Retinal pigment epithelial cell (primary cell): ENCODE results near the gene GTPBP1.

ENCODE experiments used
- DNase-seq: peaks from one replicate; pipeline ENCODE4 v3.0.0-alpha.2; 2010; ENCODE audit warnings: low read depth
- H3K4me3 ChIP-seq: 2 replicates; pipeline ENCODE4 v1.5.1; 2011; ENCODE audit warnings: mild to moderate bottlenecking, low read length, control low read depth, moderate library complexity
- TF ChIP-seq, protein P1 (sequence below): conservative IDR thresholded peaks from 2 replicates; pipeline ENCODE4 v1.5.1; 2011; ENCODE audit warnings: low read depth, low read length, control low read depth, inconsistent platforms

GTPBP1 gene

DNA sequence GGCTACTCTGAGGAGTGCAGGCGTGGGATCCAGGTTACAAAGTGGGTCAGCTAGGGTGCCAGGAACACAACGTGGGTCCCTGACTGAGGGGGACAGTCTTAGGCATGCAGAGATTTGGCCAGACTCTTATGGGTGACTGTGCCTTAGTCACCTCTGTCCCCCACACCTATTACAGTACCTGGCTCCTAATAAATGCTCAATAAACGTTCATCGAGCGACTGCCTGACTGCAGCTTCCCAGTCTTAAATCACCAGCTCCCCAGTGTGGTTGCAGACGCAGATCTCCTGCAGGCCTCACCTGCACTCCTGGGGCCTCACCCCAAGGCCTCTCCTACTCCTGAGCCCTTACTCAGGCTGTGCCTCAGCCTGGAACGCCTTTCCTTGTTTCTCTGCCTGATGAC, 53.3 kb downstream of the GTPBP1 start:
- H3K4me3 ChIP-seq = no peak overlapping the region
- DNase-seq = no peak
- TF ChIP-seq, protein P1, sequence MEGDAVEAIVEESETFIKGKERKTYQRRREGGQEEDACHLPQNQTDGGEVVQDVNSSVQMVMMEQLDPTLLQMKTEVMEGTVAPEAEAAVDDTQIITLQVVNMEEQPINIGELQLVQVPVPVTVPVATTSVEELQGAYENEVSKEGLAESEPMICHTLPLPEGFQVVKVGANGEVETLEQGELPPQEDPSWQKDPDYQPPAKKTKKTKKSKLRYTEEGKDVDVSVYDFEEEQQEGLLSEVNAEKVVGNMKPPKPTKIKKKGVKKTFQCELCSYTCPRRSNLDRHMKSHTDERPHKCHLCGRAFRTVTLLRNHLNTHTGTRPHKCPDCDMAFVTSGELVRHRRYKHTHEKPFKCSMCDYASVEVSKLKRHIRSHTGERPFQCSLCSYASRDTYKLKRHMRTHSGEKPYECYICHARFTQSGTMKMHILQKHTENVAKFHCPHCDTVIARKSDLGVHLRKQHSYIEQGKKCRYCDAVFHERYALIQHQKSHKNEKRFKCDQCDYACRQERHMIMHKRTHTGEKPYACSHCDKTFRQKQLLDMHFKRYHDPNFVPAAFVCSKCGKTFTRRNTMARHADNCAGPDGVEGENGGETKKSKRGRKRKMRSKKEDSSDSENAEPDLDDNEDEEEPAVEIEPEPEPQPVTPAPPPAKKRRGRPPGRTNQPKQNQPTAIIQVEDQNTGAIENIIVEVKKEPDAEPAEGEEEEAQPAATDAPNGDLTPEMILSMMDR = no peak

DNA sequence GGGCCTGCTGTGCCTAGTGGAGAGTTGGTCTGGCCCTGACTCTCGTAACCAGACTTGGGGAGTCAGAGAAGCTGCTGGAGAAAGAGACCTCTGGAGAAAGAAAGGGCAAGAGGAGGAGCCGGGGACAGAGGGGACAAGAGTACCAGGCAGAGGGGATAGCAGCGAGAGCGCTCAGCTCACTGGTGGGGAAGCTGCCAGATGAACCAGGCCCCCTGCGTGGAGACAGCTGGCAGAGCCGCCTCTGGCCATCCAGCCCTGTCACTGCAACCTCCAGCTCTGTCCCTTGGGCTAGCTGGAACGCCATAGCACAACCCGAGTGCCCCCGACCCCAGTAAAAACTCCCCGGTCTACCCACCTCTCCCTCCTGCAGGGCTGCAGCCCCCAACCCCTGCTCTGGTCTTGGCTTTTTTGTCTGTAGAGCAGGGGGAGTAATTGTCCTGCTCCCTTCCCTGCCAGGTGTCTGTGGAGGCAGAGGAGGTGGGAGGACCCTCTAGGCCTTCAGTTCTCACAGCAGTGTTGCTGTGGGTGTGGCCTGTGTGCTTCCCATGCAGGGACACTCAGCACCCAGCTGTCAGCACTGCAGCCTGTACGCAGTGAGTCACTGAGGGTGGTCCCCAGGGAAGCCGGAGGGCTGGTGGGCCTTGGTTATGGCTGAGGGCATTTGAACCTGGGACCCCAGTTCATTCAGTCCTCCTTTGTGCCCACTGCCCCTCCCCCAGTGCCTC, 54.9 kb downstream of the GTPBP1 start:
- no peak for DNase-seq
- TF ChIP-seq, protein P1 = no peak
- H3K4me3 ChIP-seq = no peak overlapping the region

DNA sequence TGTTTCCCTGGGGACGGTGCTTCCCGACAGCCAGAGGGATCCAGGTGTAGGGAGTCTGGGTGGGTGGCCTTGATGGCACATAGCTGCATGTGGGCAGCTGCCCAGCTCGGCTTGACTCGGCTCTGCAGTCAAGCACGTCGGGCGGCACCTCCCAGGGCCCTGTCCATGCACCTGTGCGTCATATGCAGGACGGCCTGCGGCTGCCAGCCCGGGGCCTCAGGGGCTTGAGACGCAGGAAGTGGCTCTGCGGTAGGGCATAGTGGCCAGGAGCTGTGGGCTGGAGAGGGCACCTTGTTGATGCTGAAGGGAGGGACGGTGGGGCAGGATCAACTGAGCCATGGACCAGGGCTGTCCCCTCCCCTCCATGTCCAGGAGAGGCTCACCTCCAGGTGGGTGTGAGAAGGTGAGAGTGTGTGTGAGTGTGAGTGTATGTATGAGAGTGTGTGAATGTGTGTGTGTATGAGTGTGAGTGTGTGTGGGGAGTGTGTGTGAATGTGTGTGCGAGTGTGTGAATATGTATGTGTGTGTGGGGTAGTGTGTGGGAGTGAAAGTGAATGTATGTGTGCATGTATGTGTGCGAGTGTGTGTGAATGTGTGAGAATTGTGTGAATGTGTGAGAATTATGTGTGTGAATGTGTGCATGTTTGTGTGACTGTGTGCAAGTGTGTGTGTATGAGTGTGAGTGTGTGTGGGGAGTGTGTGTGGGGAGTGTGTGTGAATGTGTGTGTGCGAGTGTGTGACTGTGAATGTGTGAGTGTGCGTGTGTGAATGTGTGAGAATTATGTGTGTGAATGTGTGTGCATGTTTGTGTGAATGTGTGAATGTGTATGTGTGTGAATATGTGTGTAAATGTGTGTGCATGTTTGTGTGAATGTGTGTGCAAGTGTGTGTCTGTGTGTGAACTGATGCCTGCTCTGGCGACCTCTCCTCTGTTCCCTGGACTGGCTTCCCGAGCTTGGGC, 55.7 kb downstream of the GTPBP1 start:
- TF ChIP-seq, protein P1 = no peak
- H3K4me3 ChIP-seq = no peak overlapping the region
- DNase-seq = no peak

DNA sequence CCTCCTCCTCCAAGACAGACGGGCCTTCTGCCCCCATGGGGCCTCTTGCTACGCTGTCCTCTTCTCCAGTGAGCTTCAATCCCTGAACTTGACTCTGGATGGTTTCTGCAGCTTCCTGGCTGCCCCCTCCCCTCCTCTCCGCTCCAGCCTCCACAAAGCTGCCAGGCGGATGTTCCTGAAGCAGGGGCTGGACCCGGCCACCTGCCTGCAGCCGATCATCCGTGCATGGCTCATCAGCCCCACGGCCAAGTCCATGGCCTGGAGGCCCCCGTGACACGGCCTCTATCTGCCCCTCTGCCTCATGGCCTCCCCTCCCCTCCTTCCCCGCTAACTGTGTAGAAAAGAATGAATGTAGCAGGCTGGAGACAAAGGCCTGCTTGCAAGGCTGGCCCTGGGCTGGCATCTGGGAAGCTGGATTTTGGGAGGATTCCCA, 56.8 kb downstream of the GTPBP1 start:
- no peak for DNase-seq
- no peak overlapping the region for H3K4me3 ChIP-seq
- TF ChIP-seq, protein P1 = no peak

DNA sequence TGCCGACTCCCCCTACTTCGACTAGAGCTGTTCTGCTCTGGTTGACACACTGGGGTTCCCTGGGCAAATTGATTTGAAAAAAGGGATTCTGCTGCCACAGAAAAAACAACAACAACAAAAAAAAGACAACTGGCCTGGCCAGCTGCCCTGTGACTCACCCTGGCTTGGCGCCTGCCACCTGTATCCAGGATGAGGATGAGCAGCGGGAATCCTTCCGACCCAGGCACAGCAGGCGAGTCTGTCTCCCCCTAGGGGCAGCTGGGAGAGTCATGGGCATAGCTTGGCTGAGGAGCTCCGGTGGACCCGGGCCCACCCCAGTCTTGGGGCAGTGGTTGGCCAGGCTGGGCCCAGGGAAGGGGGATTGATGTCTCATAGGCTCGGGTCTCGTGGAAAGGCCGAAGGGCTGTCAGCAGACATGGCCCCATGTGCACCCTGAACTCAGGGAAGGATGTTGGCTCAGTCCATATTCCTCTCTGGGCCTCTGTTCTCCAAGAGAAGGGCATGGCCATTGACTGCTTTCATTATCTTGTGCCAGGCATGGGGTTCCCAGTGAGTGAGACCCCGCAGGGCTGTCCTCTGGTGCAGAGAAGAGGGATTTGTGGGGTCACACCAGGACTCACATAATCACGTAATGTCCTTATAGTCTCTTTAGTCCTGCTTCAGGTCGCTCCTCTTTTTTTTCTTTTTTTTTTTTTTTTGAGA, 60.5 kb downstream of the GTPBP1 start:
- H3K4me3 ChIP-seq = no peak overlapping the region
- no peak for DNase-seq
- TF ChIP-seq, protein P1 = peak; percentile 93

DNA sequence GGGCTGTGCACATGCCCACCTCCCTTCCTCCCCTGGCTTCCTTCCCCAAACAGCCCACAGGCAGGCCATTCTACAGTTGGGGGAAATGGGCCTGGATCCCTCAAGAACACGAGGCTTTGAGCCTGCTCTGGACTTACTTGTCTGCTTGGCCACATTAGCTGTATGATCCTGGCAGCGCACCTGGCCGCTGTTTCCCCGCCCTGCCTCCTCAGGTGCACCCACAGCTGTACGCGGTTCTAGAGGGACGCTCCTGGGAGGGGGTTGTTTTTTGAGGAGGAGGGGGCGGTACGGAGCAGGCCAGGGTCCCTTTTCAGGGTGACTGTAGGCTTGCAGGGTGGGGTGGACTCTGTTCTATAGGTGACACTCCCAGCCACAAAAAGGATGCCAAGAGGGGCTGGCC, 61.6 kb downstream of the GTPBP1 start:
- TF ChIP-seq, protein P1 = no peak
- no peak overlapping the region for H3K4me3 ChIP-seq
- DNase-seq = no peak
